CD1c-positive myeloid dendritic cell (primary cell): ENCODE measurements around the gene TNNT2.
A peak's percentile ranks its signal among the peaks of the same experiment; 100 is the strongest.

Experiments used
- DNase-seq: peaks from one replicate; pipeline ENCODE4 v3.0.0-alpha.2; 2016; ENCODE audit errors: extremely low spot score

Gene TNNT2

DNA sequence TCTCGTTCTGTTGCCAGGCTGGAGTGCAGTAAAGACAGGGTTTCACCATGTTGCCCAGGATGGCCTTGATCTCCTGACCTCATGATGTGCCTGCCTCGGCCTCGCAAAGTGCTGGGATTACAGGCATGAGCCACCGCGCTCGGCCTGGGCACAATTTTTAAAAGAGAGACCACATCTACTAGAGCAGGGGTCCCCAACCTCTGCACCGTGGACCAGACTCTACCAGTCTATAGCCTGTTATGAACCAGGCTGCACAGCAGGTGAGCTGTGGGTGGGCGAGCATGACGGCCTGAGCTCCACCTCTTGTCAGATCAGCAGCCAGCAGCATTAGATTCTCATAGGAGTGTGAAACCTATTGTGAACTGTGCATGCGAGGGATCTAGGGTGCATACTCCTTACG, 20.8 kb downstream of the TNNT2 start:
- no peak for DNase-seq

DNA sequence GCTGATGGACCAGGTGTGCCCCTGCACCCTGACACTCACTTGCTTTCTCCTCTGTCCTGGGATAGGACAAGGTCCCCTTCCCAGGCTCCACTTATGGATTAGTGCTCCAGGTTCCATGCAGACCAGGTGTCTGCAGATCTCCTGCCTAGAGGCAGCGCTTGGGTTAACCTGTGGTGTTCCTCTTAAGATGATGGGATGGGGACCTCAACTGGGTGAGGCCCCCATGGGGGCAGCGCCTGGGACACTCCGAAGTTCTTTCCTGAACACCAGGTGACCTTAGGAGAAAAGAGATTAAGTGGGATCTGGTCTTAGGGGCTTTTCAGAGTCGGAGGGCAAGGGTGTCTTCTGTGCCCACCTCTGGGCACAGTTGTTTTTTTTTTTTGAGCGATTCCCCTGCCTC, 21.2 kb downstream of the TNNT2 start:
- no peak for DNase-seq

DNA sequence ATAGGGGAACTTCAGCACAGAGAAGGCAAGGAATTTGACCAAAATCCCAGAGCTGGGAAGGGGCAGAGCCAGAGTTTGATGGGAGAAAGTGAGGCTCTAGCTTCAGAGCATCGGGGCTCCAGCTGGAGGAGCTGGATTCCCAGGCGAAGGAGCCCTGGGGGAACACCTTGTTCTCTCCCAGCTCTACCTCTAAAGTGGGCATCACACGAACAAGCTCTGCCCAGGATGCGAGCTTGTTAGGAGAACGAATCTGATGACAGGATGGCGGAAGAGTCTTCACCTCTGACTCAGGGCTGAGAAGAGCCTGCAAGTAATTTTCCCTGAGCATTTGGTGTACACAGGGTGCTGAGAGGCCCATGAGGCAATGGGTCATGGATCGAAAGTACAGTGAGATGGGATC, 22.0 kb downstream of the TNNT2 start:
- DNase-seq, result no peak

DNA sequence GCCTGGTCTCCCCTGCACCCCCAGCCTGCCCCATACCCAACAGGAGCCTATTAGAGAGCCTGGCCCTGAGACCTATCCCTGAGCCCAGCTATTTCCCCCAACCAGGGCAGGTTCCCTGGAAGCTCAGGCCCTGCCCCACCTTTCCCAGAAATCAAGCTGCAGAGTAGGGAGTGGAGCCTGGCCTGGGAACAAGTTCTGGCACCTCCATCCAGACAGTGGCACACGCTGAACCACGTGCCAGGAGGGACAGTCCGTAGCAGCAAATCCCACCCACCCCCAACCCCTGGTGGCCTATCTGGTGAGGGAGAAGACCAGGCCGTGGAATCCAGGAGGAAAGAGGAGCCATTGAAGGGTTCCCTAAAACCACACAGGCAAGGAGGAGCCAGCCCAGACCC, 22.6 kb downstream of the TNNT2 start:
- no peak for DNase-seq

DNA sequence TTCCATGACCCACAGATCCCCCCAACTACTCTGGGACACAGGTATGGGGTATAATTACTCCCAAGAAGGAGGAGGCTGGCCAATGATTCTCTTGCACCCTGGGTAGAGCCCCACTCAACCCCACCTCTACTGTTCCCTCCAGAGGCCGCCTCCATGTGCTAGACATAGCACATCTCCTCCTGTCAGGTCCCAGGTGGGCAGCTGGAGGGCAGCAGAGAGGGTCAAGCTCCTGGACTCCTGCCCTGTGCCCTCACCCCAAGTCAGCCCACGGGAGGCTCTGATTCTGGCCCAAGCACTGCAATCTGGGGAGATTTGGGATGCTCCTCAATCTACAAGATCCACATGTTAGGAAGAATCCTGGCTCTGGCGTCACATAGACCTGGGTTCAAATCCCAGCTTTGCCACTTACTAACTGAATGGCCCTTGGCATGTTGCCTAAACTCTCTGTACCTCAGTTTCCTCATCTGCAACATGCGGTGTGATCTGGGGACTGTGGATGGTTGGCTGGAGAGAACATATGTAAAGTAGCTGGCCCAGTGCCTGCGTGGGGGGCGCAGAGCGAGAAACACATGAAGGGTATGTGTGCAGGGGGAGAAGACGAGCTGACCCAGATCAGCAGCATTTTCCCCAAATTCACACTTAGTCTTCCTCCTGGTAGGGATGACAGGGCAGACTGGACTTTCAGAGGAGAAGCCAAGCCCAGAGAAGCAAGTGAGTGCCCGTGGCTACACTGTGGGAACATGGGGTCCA, 23.2 kb downstream of the TNNT2 start:
- DNase-seq, result no peak

DNA sequence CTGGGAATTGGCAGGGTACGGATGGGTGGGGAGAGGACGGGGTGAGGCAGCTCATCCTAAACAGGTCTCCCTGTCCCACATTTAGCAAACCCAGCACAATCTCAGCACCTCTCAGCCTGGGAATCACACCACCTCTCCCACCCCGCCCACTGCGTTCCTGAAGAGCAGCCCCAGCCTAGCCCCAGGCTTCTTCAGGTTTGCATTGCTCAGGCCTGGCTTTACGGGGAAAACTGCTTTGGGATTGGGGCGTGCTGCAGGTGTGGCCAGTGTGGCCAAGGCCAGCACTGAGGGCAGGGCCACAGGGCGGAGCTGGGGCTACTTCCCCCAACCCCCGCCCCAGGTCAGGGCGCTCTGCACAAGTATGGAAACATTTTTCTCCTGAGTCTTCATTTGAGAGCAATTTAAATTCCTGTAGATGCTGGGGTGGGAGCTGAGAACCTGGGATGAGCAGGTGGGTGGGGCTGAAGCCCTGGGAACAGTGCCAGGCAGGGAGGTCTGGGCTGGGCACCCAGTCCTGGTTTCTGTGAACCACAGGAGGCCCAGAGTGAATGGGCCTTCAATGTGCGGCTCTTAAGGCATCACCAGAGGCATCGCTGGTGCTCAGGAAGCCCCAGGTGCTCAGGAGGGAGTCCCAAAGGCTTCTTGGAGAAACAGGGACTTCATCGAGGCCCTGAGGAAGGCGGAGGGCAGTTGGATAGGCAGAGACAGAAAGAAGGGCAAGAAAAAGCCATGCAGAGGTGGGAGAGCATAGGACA, 24.1 kb downstream of the TNNT2 start:
- no peak for DNase-seq

DNA sequence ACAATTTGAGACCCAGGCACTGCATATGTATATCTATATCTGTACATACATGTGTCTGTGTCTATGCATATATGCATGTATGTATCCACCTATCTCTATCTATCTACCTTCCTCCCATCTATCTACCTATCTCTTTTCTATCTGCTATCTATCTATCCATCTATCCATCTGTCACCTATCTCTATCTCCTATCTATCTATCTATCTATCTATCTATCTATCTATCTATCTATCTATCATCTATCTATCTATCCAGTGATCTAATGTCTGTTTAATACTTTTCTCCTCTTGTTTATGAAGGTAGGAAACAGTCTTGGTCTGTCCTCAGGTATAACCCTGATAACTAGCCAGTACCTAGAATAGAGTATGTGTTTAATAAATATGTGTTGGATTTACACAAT, 25.9 kb downstream of the TNNT2 start:
- no peak for DNase-seq

DNA sequence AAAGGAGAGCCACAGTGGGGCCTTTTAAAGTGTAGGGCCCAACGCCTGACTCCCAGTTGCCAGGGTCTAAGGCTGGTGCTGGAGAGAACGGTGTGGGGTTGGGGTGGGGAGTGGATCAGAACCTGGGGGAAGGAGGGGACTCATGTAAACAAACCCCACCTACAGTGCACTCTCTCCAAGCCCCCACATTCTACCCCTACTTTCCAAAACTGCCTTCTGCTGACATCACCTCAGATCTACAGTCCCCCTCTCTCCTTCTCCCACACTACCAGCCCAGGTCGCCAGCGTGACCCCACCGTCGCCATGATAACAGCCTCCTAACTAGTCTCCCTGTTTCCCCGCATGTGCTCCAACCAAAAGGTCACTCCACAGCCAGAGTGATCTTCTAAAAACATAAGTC, 26.6 kb downstream of the TNNT2 start:
- no peak for DNase-seq

DNA sequence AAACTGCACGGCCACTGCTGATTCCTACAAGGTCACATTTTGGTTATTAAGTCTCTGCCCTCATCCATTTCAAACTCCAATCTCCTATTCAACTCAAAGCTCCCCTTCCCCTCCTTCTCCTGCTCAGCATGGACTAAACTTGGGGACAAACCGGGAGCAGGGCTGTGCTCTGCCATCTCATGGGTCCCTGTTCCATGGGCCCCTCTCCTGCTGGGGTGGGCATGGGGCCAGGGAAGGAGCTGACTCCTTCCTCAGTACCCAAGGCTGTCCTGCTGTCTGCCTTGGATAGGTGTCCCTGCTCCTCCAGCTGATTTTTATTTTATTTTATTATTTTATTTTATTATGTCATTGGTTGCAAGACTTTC, 27.1 kb downstream of the TNNT2 start:
- DNase-seq, result no peak

DNA sequence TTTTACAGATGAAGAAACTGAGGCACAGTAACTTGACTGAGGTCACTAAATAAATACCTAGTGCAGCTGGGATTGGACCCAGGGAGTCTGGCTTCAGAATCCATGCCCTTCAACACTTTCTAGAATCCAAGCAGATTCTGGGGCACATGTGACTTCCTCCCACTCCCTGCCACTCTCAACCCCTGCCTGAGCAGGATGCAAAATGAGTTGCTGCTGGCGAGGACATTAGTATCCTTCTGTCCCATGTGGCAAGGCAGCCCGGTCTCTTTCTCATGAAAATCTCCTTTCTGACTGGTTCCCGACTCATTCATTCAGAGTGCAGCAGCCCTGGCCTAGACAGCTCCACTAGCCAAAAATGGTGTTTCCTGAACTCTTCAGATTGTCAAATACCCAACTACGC, 28.4 kb downstream of the TNNT2 start:
- DNase-seq, result no peak

DNA sequence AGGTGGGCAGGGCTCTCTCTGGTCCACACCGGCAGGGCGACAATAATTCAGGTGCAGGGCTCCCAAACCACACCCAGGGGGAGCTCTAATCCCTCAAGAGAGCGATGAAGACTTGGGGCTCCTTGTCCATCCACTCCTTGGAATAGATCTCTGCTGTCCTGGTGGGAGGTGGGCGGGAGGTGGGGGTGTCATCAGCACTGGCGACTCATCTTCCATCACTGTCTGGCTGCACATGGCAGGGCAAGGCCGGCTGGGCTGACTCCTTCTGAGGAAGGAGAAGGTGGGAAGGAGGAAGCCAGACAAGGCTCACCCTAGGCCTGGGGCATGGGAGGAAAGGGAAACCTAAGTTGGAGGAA, 29.3 kb downstream of the TNNT2 start:
- DNase-seq, result peak; percentile 35

DNA sequence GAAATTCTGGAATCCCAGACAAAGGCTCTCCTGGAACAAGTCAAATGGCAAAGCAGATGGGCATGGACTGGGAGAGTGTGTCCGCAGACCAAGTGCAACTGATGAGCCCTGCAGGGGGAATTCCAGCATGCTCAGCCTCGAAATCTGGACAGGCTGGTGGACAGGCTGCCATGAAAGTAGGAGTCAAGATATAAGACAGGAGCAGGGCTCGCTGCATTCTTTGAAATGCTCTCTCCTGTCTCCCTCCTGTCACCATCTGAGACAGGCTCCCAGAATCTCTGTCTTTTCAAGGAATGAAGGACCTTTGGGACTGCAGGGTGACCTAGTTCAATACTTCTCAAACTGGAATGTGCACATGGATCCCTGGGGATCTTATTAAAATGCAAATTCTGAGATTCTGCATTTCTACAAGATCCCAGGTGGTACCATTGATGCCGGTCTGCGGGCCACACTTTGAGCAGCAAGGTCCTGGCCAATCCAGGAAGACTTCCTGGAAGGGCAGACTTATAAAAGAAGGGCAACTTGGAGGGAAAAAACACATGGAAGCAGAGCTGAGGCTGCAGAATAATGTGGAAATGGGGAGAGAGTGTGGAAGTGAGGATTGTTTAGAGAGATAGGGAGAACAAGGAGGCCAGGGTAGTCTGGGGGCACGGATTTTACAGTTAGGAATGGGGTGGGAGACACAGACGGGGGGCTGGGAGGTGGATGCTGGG, 29.8 kb downstream of the TNNT2 start:
- no peak for DNase-seq

DNA sequence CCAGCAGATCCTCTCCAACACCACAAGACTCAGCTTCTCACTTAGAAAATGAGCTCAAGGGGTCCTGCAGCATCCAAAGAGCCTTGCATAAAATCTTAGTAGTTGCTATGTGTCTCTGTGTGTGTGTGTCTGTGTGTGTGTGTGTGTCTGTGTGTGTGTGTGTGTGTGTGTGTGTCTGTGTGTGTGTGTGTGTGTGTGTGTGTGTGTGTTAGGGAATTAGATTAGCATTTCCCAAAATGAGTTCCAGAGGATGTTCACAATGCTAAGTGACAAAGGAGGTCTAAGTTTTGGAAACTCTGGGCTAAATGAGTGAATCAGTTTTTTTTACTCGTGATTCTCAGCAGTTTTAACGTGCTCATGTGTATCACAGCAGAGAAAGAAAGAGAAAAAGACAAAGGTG, 30.5 kb downstream of the TNNT2 start:
- no peak for DNase-seq

DNA sequence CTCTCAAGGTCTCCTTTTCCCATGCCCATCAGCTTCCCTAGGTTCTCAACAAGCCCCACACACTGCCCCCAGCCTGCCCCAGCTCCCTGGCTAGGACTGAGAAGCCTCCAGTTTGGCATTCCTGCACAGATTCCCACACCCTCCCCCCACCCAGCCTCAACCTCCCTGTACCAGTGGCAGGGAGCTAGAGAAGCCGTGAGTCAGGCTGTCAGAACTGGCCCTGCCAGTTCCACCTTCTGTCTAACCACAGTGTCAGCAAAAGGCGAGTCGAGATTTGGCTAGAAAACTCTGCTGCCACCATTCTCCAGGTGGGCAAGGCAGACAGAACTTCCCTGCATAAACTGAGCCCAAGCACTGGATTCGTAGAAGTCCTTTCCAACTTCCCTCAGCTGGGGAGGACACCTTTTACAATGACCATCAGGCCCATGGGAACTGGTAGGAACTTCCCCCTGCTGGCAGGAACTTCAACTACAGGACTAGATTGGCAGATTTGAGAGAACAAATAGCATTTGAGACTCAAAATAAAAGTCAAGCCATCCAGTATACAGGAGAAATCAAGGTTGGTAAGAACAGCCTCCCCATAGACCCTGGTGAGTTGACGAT, 31.0 kb downstream of the TNNT2 start:
- peak; percentile 41 for DNase-seq

DNA sequence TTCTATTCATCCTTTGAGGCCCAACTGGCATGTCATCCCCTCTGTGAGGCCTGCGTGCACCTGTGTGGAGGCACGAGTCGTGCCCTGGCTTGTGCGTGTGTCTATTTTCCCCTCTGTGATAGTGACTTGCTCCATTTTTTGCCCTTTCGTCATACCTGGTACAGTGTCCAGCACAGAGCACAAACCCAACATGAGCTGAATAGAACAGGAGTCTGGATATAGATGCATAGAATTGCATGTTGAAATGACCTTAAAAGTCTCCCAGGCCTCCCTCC, 32.5 kb downstream of the TNNT2 start:
- DNase-seq, result no peak

DNA sequence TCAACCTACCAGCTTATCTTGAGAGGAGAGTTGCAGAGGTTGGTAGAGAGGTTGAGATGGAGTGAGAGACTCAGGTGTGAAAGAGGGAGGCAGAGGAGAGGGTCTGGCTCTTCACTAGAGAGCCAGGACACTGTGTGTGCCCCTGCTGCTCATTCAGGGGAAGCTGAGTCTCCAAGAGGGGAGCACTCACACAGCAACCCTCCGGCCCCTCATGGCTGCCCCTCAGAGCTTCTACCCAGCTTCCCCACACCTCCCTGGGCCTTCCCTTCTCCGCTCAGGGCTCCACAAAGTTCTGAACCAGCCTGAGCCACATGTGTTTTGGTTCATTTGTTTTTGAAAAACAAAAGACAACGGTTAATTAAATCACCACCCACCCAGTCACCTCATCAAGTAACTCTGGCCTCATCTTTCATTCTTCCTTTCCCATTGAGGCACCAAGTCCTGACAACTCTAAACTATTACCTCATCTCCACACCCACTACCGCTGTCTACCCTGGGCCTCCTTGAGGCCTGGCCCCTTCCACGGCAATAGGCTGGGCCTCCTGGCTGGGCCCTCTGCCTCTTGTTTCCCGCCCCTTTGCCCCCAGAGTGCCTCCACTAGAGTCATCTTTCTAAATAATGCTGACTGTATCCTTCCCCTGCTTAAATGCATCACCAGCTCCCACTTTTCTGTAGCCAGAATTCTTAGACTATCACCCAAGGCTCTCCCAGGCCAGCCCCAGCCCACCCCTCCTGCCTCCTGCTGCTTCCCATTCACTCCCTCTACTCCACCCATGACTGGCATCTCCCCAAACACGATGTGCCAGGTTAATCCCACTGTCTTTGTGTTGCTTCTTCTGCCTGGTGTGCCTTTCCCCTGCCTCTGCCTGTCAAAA, 33.0 kb downstream of the TNNT2 start:
- no peak for DNase-seq

DNA sequence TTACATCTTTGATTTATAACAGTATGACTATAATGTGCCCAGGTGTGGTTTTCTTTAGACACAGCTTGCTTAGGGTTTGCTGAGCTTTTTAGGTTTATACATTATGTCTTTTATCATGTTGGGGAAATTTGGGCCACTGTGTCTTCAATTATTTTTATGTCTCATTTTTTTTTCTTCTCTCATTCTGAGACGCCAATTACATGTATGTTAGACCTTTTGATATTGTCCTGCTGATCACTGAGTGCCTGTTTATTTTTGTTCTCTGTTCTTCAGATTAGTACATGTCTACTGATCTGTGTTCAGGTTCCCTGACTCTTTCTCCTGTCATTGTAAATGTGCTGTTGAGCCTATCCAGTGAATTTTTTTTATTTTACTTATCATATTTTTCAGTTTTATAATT, 36.1 kb downstream of the TNNT2 start:
- DNase-seq, result no peak

DNA sequence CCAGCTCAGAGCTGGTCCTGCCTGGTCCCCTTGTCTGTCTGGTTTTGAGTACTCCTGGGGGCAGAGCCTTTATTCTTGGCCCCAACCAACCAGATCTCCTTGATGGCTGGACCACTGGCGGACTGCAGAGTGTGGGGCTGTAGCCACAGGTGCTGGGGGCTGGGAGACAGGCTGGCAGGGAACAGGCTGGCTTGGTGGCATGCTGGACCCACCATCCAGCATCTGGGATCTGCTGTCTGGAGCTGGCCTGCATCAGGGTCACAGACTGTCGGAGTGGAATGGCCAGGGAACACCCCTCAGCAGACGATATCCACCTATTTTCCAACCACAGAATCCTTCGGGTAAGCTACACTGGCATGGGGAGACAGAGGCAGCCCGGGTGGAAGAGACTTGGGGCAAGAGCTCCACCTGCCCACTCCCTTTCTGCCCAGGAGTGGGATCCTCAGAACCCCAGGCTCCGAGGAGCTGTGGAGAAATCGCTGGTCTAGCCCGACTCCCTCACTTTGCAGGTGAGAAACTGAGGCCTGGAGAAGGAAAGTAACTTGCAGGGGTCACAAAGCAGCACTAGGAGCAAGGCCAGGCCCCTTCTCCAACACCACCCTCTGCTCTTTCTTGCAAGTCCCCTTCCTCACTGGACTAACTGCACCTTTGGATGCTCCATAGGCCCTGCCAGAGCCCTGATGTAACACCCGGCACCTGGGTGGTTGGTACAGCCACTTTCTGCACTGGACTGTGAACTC, 40.6 kb downstream of the TNNT2 start:
- no peak for DNase-seq

DNA sequence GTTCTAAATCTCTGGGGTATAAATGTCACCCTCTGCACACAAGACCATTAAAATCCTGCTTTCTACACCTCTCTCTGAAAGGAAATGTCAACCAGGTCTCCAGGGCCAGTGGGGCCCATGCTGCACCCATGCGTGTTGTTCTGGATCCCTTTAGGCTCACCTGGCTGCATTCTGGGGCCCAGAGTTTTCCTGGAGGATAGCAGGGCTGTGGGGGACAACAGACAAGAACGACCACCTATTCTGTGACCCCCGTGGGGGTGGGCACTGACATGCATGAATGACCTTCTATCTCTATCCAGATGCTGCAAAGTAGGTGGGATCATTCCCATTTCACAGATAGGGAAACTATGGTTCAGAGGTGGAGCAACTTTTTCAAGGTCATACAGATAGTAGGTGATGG, 41.6 kb downstream of the TNNT2 start:
- no peak for DNase-seq

DNA sequence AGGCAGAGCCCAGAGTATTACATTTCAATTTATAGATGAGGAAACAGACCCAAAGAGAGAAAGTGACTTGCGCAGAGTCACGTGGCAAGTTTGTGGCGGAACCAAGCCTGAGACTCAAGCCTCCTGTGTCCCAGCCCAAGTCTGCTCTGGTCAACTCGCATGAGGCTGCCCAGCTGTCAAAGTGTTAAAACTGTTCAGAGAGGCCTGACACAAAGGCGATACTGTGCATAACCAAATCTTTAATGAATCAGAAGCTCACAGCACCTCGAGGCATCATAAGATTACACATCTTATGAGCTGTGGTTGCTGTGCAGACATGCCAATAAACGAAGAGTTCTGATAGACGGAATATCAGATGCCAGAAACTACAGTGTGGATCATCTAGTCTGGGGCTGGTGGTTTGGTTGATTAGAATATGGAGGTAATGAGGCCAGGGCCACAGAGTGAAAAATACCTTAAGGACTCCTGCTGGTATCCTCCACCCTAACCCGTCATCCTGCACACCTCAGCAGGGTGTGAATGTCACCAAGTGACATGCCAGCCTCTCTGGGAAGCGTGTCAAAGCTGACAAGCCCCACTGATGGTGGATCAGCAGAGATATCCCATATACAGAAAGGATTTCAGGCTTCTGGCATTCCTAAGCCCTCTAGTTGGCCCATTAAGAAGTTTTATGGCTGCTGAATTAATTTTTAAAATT, 42.2 kb downstream of the TNNT2 start:
- no peak for DNase-seq
